ENCODE data around the gene HDDC2. TPM values are rescaled to one million over a fixed set of nuclear protein-coding genes. Genes with fewer than 3 reads are reported as not detected.

HDDC2 gene
- total RNA-seq (100 to 1,000 TPM in 2 of 4 donors, 10 to 100 TPM in 2; 83.0 to 103 (median 93.7) TPM), polyA plus RNA-seq (157 TPM)
- long read RNA-seq, donor 1, transcript HDDC2-202 (6 exons, 918 nt): minor isoform, 28 of 96 reads
- long read RNA-seq, donor 1, transcript HDDC2-201 (5 exons, 1,350 nt): major isoform, 39 of 96 reads
- long read RNA-seq, donor 1, partial matches to known transcripts: 10 of 96 reads
- long read RNA-seq, donor 1, other reads (novel, unspliced or antisense): 19 of 96 reads
- long read RNA-seq, donor 2, transcript HDDC2-201 (5 exons, 1,350 nt): major isoform, 16 of 44 reads
- long read RNA-seq, donor 2, transcript HDDC2-202 (6 exons, 918 nt): major isoform, 16 of 44 reads
- long read RNA-seq, donor 2, partial matches to known transcripts: 2 of 44 reads
- long read RNA-seq, donor 2, other reads (novel, unspliced or antisense): 10 of 44 reads
- long read RNA-seq, donor 3, transcript HDDC2-201 (5 exons, 1,350 nt): minor isoform, 13 of 48 reads
- long read RNA-seq, donor 3, transcript HDDC2-202 (6 exons, 918 nt): major isoform, 21 of 48 reads
- long read RNA-seq, donor 3, partial matches to known transcripts: 4 of 48 reads
- long read RNA-seq, donor 3, other reads (novel, unspliced or antisense): 9 of 48 reads
- long read RNA-seq, donor 4, transcript HDDC2-201 (5 exons, 1,350 nt): minor isoform, 10 of 43 reads
- long read RNA-seq, donor 4, transcript HDDC2-202 (6 exons, 918 nt): major isoform, 20 of 43 reads
- long read RNA-seq, donor 4, partial matches to known transcripts: 3 of 43 reads
- long read RNA-seq, donor 4, other reads (novel, unspliced or antisense): 10 of 43 reads

DNA sequence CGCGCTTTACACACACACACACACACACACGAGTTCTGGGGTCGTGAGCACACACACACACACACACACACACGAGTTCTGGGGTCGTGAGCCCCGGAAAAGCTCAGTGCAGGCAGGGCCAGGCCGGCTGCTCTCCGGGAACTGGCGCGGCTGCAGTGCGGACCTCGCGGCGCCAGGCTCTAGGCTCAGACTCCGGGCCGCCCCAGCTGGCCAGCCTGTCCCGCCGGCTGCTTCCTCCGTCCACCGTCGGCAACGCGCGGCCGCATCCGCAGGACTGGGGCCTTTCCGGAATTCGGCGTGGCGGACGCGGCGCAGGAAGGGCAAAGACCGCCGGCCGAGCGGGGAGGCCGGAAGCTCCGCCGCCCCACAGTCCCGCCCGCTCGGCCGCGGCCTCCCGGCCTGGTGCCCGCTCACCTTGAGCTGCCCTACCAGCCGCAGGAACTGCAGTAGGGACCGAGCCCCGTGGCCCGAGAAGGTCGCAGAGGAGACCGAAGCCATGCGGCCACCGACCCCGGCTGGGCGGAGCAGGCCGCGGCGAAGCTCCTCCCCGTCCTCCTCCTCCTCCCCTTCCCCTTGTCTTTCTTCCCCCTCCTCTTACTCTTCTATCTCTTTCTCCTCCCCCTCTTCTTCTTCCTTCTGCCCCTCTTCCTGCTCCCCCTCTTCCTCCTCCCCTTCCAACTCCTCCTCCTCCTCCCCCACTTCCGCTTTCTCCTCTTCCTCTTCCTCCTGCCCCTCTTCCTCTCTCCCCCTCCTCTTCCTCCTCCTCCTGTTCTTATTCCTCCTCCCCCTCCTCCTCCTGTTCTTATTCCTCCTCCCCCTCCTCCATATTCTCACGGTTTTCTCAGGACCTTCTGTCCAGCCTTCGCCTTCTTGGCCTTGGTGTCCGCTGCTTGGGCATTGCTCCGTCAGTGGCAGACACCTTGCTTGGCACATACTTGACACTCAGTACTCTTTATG is at the start of gene HDDC2:
Gene HDDC2, minus strand, starts transcription at position 533 of the 957 bp plus-strand sequence. Its CDS starts 35 bp downstream, at position 498.
- Histone ChIP-seq H3K9me3 (ENCODE audit: control insufficient read depth, low read length) (no peaks in the 10 kb centered on the region), H3K4me3 (ENCODE audit: low read length) (peak within 1 kb of the TSS; percentile 56), H3K27ac (ENCODE audit: low read length) (peak within 1 kb of the TSS; percentile 61), H3K4me1 (ENCODE audit: control insufficient read depth, insufficient read depth, low read length) (no peaks in the 10 kb centered on the region), H3K27me3 (ENCODE audit: control insufficient read depth, insufficient read depth) (no peaks in the 10 kb centered on the region)
- DNase-seq: peak; percentile 81 to 92 (median 92)
- WGBS: 4% methylated on average over 67 of the region's 67 CpGs
- peak; percentile 94 to 96 for ATAC-seq
- intact Hi-C loops (cut with DNase I): loop anchor here in 2 of 4 donors (5.0 to 10.0 kb wide), 4 partner anchors 147 to 673 kb away; partner anchors contain the start of gene TPD52L1 (in 2 of the 2)

DNA sequence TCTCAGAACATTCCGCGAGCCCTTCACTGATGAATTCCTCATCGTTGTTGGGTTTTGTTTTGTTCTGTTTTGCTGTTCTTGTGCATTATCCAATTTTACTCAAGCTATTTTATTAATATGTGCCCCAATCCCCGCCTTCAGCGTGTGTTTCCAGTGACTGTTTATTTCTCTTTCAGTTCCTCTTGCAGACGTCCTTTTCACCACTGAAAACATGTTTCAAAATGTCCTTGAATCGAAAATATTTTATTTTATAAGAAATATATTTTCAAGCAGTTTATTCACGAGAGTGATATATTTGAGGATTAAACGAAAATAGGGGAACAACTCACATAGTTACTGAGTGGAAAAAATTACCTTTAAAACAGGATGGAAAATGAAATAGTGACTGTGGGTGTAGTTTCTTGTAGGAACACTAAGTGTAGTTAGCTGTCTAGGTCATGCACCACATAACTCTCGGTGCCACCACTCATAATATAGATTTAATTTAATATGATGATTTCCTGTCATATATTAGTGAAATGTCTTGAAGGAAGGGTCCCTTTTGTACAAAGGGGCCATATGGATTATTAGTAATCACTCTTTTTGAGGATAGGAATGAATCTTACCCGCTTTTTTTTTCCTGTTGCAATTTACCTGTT is 45.3 kb upstream of the HDDC2 start:
- ATAC-seq (no peak), DNase-seq (no peak)
- H3K4me1 ChIP-seq (ENCODE audit: control insufficient read depth, insufficient read depth, low read length): no peaks in the 10 kb centered on the region
- intact Hi-C loops (cut with DNase I): no loop called here
- peak overlapping the region; percentile 78 for H3K27ac ChIP-seq (ENCODE audit: low read length)
- H3K4me3 ChIP-seq (ENCODE audit: low read length): no peak overlapping the region
- no peaks in the 10 kb centered on the region for H3K9me3 ChIP-seq (ENCODE audit: control insufficient read depth, low read length)
- 77% methylated on average over 11 of the region's 11 CpGs for WGBS
- H3K27me3 ChIP-seq (ENCODE audit: control insufficient read depth, insufficient read depth): no peaks in the 10 kb centered on the region

DNA sequence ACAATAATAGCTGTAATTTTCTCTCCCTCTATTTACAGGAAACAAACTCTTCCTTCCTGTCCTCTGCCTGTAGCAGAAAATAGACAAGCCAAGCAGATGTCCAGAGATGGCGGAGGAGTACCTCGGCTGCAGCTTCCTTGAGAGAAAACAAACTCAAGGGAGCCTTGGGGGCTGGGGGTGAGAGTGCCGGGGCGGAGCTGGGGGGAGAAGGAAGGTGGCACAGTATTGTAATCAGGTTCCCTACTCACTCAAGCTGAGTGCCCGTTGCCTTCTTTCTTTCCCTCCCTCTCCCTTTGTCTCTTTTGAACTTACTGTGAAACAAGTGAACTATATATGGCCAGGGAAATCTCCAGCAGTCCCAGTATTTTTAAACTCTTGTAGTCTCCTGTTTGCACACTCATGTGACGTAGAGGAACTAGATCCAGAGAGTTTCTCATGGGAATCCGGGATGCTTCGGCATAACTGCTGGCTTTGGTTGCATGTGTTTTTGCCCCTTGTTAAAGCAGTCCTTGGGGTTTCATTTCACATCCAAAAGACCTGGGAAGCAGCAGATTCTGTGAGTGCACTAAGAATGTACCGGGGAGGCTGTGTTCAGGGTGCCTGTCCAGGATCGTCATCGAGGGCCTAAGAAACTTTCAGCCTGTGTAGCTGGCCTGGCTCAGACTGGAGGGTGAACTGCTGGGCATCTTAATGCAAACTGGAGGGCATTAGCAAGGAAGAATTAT is 44.6 kb upstream of the HDDC2 start:
- ATAC-seq (no peak), DNase-seq (no peak)
- Histone ChIP-seq H3K27ac (ENCODE audit: low read length) (peak overlapping the region; percentile 78), H3K9me3 (ENCODE audit: control insufficient read depth, low read length) (no peaks in the 10 kb centered on the region), H3K27me3 (ENCODE audit: control insufficient read depth, insufficient read depth) (no peaks in the 10 kb centered on the region), H3K4me3 (ENCODE audit: low read length) (no peak overlapping the region), H3K4me1 (ENCODE audit: control insufficient read depth, insufficient read depth, low read length) (no peaks in the 10 kb centered on the region)
- intact Hi-C loops (cut with DNase I): no loop called here
- whole genome bisulfite sequencing: 41% methylated on average over 11 of the region's 11 CpGs

GRCh38 chr6:125341460-125341859 is 39.7 kb upstream of the HDDC2 start:
- ATAC-seq: no peak
- DNase-seq: no peak
- Histone ChIP-seq H3K27ac (ENCODE audit: low read length) (no peak overlapping the region), H3K4me1 (ENCODE audit: control insufficient read depth, insufficient read depth, low read length) (peaks cover 3% of the 10 kb centered on the region), H3K4me3 (ENCODE audit: low read length) (no peak overlapping the region), H3K27me3 (ENCODE audit: control insufficient read depth, insufficient read depth) (no peaks in the 10 kb centered on the region), H3K9me3 (ENCODE audit: control insufficient read depth, low read length) (no peaks in the 10 kb centered on the region)
- intact Hi-C loops (cut with DNase I): no loop called here
- WGBS: 74% methylated on average over 2 of the region's 2 CpGs

- H3K27ac ChIP-seq (ENCODE audit: low read length): peak overlapping the region; percentile 45
- no peak for DNase-seq
- H3K9me3 ChIP-seq (ENCODE audit: control insufficient read depth, low read length): no peaks in the 10 kb centered on the region
- peaks cover 3% of the 10 kb centered on the region for H3K4me1 ChIP-seq (ENCODE audit: control insufficient read depth, insufficient read depth, low read length)
- H3K4me3 ChIP-seq (ENCODE audit: low read length): no peak overlapping the region
- H3K27me3 ChIP-seq (ENCODE audit: control insufficient read depth, insufficient read depth): no peaks in the 10 kb centered on the region
- ATAC-seq: no peak
- intact Hi-C loops (cut with DNase I): no loop called here
- 89% methylated on average over 2 of the region's 2 CpGs for WGBS
Measured at GRCh38 chr6:125340991-125341390, 39.2 kb upstream of the HDDC2 start.

DNA sequence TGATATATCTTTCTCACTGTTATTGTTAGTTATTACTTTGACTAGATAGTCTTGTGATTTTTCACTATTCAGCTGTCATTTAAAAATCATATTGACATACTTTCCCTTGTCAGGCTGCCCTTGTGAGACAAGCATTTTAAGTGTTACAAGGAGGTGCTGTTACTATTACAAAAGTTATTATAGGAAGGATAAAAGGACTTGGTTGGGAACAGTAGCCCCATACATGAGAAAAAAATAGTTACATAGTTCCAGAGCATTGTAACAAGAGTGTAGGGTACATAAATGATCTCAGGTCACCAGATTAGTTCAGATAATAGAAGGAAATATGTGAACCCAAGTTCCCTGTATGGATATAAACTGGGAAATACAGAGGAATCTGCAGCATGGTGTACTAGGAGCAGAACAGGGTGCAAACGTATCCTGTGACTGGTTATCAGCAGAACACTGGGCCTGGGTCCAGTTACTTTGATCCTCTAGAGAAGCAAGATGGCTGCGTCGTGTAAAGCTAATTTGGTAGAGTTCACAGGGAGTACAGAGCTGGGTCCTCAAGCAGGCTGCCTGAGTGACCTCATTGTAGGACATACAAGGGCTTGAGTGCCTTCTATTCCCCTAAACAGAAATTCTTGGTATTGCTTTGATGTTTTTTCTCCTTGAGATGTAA is 38.5 kb upstream of the HDDC2 start:
- Histone ChIP-seq H3K9me3 (ENCODE audit: control insufficient read depth, low read length) (no peaks in the 10 kb centered on the region), H3K27me3 (ENCODE audit: control insufficient read depth, insufficient read depth) (no peaks in the 10 kb centered on the region), H3K4me3 (ENCODE audit: low read length) (no peak overlapping the region), H3K4me1 (ENCODE audit: control insufficient read depth, insufficient read depth, low read length) (peaks cover 3% of the 10 kb centered on the region), H3K27ac (ENCODE audit: low read length) (peak overlapping the region; percentile 46)
- no peak for DNase-seq
- intact Hi-C loops (cut with DNase I): no loop called here
- 40% methylated on average over 3 of the region's 3 CpGs for WGBS
- ATAC-seq: peak; percentile 76 to 91

GRCh38 chr6:125339653-125340052 is 37.9 kb upstream of the HDDC2 start:
- DNase-seq (no peak), ATAC-seq (no peak)
- WGBS: 42% methylated on average over 1 of the region's 1 CpG
- Histone ChIP-seq H3K4me1 (ENCODE audit: control insufficient read depth, insufficient read depth, low read length) (peaks cover 3% of the 10 kb centered on the region), H3K4me3 (ENCODE audit: low read length) (no peak overlapping the region), H3K27ac (ENCODE audit: low read length) (no peak overlapping the region), H3K9me3 (ENCODE audit: control insufficient read depth, low read length) (no peaks in the 10 kb centered on the region), H3K27me3 (ENCODE audit: control insufficient read depth, insufficient read depth) (no peaks in the 10 kb centered on the region)
- intact Hi-C loops (cut with DNase I): no loop called here

DNA sequence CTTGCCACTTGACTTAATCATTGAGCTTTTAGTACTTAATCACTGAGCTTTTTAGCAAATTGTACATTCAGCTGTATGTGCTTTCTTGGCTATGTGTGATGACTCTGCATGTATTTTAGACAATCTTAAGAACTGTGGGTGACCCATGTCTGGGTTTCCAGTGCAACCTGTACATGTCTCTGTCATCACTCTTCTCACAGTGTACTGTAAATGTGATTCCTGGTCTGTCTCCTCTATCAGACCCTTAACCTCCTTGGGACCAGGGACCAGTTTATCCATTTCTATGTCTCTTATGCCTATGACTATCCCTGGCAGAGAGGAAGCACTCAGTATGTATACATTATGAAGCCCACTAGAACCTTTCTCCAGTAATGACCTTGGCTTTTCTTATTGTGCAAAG is 36.6 kb upstream of the HDDC2 start:
- Histone ChIP-seq H3K9me3 (ENCODE audit: control insufficient read depth, low read length) (no peaks in the 10 kb centered on the region), H3K27me3 (ENCODE audit: control insufficient read depth, insufficient read depth) (no peaks in the 10 kb centered on the region), H3K4me3 (ENCODE audit: low read length) (no peak overlapping the region), H3K27ac (ENCODE audit: low read length) (no peak overlapping the region), H3K4me1 (ENCODE audit: control insufficient read depth, insufficient read depth, low read length) (peaks cover 3% of the 10 kb centered on the region)
- intact Hi-C loops (cut with DNase I): no loop called here
- DNase-seq (no peak), ATAC-seq (no peak)

- ATAC-seq: no peak
- peaks cover 3% of the 10 kb centered on the region for H3K4me1 ChIP-seq (ENCODE audit: control insufficient read depth, insufficient read depth, low read length)
- DNase-seq: no peak
- no peaks in the 10 kb centered on the region for H3K9me3 ChIP-seq (ENCODE audit: control insufficient read depth, low read length)
- WGBS: 94% methylated on average over 6 of the region's 6 CpGs
- intact Hi-C loops (cut with DNase I): no loop called here
- no peak overlapping the region for H3K4me3 ChIP-seq (ENCODE audit: low read length)
- no peak overlapping the region for H3K27ac ChIP-seq (ENCODE audit: low read length)
- no peaks in the 10 kb centered on the region for H3K27me3 ChIP-seq (ENCODE audit: control insufficient read depth, insufficient read depth)
Measured at GRCh38 chr6:125337706-125338105, 35.9 kb upstream of the HDDC2 start.
